Glomerular visceral epithelial cell (primary cell): ENCODE measurements around the gene FBXL4.
"Not testable (repeated sequence)": the region's sequence is repeated elsewhere in the genome, so short reads cannot be mapped to it uniquely, and the experiment has no call there.

Experiments
- DNase-seq: peaks from one replicate; pipeline ENCODE4 v3.0.0-alpha.2; 2016; ENCODE audit errors: extremely low spot score

The FBXL4 gene

DNA sequence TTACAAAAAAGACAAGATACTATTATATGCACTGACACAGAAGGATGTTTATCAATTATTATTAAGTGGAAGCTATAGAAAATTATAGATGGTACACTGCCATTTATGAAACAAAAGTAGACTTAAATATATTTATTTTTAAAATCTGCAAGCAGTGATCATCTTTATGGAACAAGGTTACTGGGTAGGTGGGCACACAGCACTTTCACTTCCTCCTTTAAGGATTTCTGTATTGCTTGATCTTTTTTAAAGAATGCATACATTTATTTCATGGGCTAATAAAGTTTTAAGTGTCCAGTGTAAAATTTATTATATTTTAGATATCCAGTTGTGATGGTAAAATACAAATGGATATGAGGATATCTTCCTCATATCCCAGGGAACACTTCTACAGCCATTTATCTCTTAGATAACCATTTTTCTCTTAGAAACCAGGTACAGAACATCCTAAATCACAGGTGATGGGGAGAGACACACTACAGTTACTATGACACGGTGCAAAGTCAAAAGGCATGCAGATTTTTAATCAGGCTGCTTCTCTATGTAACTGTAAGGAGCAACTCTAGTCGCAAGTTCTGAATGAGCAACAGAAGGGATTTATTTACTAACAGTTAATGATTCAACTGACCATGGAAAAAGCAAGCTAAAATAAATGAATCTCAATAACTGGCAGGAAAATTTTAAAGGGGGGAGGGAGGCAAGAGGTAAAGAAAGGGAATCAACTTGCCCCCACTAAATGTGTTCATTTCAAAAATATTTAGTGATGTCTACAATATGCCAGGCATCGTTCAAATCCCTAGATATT lies 2.2 kb downstream of the FBXL4 start:
- DNase-seq, result no peak

DNA sequence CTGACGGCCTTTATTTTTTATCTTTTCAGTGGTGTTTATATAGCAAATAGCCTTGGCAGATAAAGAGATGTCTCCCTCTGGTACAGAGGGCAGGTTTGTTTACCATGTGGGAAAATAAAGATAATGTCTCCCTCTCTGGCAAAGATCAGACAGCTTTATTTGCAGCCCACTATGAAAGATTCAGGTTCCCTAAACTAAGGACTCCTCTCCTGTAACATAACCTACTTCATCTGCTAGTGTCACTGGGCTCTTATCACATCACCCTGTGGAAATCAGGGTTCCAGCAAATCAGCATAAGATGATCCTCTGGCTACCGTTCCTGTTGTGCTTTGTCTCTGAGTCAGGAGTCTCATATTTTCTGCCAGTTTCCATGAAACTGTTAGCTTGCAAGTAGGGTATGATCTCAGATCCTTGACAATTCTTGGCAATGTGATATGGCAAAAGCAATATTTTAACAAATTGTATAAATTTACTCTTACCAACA lies 3.1 kb downstream of the FBXL4 start:
- DNase-seq, result peak; percentile 10

DNA sequence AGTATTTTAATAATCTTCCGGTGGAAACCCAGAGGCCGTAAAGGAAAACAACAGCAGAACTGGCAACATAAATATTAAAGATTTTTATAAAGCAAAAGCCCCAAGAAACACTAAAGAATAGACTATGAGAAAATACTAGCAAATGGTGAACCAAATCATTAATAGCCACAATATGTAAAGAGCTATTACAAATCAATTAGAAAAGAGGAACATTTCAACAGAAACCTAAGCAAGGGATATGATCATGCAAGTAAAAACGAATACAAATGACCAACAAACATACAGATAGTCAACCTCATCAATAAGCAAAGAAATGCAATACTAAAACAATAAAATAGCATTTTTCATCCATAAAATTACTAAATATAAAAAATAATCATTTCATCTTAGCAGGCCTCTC lies 3.6 kb downstream of the FBXL4 start:
- no peak for DNase-seq

DNA sequence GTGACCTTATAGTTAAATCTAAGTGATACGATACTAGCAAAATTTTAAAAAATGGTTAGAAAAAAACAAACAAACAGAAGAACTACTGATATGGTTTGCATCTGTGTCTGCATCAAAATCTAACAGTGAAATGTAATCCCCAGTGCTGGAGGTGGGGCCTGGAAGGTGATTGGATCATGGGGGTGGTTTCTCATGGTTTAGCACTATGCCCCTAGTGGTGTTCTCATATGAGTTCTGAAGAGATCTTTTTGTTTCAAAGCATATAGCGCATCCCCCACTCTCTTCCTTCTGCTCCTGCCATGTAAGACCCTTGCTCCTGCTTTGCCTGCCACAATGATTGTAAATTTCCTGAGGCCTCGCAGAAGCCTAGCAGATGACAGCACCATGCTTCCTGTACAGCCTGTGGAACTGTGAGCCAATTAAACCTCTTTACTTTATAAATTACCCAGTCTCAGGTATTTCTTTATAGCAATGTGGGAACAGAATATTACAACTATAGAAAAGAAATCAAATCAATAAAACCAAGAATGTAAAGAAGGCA lies 5.4 kb downstream of the FBXL4 start:
- DNase-seq, result no peak

DNA sequence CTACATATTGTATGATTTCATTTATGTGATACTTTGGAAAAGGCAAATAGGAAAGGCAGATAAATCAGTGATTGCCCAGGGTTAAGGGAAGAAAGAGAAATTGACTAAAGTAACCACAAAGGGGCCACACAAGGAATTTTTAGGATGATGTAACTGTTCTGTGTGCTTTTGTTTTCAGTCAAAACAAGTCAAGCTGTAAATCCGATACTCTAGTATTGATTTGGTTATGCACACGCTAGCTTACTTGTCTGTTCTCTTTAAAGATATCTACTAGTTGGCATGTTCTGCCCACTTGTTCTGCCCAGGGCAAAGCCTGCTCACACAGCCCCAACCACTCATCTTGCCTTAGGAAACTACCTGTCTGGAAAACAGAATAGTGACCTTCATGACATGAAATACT lies 6.4 kb downstream of the FBXL4 start:
- DNase-seq, result no peak

DNA sequence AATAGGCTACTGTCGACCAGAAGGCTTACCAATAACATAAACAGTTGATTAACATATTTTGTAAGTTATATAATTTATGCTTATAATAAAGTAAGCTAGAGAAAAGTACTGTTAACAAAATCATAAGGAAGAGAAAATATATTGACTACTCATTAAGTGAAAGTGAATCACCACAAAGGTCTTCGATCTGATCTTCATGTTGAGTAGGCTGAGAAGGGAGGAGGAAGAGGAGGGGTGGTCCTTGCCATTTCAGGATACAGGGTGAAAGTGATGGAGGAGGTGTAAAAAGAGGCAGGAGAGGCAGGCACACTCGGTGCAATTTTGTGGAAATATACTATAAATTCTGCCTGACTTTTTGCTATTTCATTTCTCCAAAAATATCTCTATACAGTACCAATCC lies 10.4 kb downstream of the FBXL4 start:
- no peak for DNase-seq

DNA sequence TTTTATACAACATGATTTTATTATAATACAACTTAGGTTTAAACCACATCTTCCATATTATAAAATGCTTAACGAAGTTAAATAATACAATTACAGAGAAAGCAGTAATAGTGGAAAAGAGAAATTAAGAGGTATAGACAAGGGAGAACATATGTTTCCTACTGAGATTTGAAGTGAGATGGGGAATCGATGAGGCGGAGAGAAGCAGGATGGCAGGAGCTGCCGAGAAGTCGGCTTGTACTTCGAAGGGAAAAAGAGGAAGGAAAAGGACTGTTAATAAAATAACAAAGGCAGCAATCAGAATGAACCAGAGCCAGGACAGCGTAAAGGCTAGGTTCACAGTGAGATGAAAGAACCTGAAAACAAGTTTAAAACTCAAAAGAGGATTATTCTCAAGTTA lies 15.4 kb downstream of the FBXL4 start:
- DNase-seq, result no peak

DNA sequence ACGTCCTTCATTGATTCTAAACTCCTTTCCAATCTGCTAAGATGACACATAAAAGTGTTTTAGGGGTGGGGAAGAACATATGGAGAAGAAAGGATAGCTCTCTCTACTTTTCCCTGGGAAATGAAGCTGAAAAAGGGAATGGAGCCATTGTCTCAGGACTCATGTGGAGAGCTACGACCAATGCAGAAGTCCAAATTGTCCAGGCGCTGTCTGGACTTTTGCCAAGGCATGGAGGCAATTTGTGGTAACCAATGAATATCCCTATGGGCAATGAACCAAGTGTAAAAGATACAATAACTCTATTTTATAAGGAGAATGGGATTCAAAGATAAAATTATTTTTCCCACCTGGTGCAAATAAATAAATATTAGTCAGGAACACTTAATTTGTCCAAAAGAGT lies 16.1 kb downstream of the FBXL4 start:
- no peak for DNase-seq

DNA sequence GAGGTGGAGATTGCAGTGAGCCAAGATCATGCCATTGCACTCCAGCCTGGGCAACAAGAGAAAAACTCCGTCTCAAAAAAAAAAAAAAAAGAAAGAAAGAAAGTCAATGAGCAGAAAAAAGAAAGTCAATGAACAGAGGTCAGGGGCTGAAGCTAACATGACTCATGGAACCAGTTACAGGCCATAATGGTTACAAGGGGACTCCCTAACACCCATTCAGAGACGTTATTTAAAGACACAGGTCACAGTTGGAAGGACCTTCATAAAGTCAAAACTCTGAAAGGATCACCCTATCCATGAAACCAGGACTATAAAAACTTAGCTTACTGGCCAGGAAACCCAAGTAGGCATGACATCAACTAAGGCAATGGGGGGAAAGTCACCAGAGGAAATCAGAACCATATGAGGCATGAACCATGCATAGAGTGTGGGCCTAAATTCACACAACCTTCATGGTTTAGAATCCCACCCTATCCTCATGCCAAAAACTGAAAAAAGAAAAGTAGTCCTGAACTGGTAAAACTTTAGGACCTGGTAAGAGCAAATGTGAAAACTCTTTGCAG lies 18.2 kb downstream of the FBXL4 start:
- peak; percentile 4 for DNase-seq

DNA sequence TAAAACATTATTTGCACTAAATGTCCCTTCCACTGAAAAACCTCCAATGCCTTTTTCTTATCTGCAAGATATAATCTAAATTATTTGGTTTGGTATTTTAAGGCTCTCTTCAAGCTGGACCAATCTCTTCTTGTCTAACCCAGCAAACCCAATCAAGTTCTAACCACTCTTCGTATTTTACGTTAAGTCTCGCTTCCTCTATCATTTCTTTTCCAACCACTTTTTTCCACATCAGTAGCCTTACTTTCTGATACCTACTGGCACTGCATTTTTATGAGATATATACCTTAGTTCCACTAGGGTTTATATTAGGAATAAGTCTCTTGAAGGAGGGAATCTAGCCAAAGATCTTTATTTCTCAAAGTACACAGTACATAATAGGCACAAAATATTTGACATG lies 19.1 kb downstream of the FBXL4 start:
- no peak for DNase-seq

DNA sequence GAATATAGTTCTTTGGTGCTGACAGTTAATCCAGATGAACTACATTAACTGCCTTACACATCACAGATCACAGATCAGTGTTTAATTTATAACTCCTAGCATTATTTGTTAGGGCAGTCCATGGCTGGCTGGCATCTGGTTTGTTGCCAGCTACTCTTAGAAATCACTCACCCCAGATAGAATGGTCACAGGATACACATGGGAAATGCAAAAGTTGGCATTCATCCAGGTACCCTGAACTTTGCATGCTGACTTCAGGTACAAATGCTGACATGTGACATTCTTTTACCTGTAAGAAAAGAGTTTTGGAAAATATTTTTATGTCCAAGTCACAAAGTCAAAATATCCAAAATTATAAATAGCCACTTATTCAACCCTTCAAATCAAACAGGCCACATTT lies 20.2 kb downstream of the FBXL4 start:
- peak; percentile 68 for DNase-seq

DNA sequence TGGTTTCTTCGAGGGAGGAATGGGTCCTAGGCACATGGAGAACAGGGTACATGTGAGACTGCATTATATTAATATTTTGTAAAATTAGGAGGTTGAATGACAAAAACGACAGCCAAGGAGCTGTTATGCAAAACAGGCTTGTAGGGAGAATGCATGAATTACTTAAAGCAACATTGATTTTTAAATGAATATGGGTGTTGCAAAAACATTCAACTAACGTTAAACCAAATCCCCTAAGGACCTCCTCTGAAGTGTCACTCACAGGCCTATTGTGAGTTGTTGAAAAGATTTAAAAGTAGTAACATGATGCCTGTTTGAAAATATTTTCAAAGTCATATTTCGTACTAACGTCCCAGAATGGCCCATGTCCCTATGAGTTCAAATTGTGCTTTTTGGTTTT lies 21.9 kb downstream of the FBXL4 start:
- DNase-seq, result no peak

DNA sequence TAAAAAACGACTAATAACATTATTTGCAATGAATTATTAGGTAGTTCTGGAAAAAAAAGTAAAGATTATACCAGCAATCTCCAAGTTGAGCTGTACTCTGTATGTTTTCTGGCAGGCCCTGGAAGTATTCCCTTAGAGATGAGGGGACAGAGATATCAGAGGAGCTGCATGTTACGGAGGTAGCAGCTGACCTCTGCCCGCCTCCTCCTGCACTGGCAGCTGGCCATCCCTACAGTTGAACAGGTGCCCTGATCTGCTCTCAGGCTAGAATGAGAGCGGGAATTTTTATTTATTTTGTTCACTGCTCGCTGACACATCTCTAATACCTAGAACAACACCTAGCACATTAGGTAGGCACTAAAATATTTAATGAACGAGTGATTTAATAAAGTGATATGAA lies 23.1 kb downstream of the FBXL4 start:
- DNase-seq, result no peak

DNA sequence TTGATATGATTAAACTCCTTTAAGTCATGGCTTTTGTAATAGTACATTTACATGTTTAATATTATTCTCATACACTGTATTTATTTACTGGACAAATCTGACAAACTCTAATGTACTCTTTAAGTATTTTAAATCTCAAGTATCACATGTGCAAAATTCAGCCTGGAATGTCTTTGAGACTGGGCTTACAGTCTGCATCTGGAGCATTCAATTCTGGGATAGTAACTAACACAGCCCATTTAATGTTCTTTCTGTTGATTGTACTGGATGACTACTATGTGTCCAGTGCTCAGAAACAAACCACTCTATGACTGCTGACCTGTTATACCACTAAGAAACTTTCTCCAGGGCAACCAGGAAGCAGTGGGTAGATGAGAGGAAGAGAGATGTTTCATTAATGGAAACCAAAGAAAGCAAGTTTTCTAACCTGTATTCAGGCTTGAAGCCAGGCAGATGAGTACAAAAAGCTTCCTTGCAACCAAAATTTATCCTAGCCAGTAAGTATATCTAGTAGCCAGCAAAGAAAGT lies 26.8 kb downstream of the FBXL4 start:
- no peak for DNase-seq

DNA sequence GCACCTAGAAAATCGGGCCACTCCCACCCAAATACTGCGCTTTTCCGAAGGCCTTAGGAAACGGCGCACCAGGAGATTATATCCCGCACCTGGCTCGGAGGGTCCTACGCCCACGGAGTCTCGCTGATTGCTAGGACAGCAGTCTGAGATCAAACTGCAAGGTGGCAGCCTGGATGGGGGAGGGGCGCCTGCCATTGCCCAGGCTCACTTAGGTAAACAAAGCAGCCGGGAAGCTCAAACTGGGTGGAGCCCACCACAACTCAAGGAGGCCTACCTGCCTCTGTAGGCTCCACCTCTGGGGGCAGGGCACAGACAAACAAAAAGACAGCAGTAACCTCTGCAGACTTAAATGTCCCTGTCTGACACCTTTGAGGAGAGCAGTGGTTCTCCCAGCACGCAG lies 36.8 kb downstream of the FBXL4 start:
- DNase-seq, result not testable (repeated sequence)

DNA sequence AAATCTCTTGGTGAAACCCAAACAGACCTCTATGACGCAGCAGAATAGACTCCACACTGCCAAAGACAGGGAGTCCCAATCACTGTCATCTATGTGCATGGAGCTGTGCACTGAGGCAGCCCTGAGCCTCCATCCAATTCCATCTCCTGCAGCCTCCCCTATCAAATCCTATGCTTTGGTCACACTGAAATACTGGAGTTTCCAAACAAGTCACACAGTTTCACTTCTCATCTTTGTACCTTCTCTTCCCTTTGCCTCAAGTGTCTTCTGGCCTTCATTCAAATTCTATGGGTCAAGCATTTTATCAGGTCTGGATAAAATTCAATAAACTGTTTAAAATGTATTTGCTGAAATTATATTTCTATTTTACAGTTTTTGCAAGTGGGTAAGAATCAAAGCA lies 38.5 kb downstream of the FBXL4 start:
- DNase-seq, result no peak

DNA sequence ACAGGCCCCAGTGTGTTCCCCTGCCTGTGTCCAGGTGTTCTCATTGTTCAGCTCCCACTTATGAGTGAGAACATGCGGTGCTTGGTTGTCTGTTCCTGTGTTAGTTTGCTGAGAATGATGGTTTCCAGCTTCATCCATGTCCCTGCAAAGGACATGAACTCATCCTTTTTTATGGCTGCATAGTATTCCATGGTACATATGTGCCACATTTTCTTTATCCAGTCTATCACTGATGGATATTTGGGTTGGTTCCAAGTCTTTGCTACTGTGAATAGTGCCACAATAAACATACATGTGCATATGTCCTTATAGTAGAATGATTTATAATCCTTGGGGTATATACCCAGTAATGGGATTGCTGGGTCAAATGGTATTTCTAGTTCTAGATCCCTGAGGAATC lies 41.4 kb downstream of the FBXL4 start:
- not testable (repeated sequence) for DNase-seq

DNA sequence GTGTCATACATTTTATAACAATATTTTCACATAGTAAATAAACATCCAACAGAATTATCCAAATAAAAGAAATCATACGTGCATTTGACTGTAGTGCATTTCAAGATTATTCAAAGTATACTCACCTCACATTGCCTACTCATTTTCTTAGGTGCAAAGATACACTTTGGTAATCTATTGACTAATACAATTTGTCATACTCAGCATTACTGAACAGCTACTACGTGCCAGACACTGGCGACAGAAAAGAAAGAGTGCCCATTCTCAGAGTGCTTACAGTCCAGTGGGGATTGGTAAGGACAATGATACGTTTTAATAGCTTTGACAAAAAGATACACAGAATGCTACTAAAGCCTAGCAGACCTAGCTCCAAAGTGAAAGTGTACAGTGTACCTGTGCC lies 42.0 kb downstream of the FBXL4 start:
- no peak for DNase-seq

DNA sequence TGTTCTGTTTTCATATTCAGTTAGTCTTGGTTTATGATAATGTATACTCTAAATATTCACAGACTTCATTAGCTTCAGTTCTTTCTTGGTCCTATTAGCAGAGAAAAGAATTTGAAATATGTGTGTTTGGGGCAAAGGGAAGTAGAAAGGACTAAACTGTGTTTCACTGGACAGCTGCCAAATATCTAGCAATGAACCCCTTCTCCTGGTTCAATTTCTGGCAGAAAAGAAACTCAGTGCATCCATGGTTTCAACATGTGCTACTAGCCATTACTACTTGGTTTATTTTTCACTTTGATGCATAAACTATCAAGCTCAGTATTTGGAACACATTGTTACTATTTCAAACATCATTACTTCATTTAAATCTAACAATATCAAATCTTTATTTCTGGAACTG lies 43.6 kb downstream of the FBXL4 start:
- no peak for DNase-seq

DNA sequence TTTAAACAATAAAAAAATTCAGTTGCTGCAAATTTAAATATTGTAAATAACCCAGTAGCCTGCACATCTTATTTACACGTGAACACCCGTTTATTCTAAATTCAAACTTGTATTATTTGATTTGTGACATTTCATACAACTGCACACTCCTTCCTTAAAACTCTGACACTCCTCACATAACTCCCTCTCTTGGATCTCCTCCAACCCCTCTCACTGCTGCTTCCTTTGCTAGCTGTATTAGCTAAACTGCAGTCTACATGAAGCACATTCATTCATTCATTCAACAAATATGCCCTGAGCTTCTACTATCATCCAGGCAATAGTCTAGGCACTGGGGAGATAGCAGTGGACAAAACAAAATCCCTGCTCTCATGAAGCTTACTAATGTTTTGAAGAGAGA lies 47.0 kb downstream of the FBXL4 start:
- DNase-seq, result no peak

DNA sequence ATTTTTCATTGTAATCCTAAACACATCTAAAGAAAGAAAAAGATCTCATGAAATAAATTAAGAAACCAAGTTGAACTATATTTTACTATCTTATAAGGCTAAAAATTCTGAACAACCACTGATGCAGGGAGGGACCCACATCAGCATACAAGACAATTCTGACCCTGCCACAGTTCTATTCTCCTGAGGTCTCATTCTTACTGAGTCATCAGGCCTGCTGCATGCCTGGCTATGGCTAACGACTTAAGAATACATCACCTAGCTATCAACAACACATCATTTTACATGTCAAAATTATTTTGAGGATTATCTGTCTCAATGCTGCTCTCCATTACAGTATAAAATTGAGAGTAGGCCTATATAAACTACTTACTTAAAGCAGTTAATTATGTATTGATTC lies 52.9 kb downstream of the FBXL4 start:
- DNase-seq, result peak; percentile 34

DNA sequence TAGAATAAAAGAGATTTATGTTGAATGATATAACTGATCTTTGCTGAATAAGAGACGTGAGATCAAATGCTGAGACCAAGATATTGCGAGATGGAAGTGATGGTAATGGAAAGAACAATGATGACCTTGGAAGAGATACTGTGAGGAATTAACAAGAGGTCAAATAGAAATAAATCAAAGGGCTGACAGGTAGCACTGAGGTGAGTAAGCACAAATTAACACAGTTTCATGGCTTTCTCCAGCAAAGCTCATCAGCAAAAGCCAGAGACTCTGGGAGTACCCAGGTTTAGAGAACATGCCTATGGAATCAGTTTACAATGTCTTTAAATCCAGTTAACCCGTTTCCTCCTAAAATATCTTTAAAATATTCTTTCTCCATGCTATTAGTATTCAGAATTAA lies 60.1 kb downstream of the FBXL4 start:
- no peak for DNase-seq

DNA sequence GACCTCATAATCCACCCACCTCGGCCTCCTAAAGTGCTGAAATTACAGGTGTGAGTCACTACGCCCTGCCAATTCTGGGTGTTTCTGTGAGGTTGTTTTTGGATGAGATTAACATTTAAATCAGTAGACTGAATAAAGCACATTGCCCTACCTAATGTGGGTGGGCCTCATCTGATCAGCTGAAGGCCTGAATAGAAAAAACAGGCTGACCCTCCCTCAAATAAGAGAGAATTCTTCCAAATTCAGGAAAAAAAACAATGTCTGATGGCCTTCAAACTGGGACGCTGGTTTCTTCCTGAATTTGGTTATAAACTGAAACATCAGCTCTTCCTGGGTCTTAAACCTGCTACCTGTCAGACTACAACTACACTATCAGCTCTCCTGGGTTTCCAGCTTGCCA lies 62.4 kb downstream of the FBXL4 start:
- DNase-seq, result no peak
